Measurements from ENCODE around the gene VAV1.

Gene VAV1

GRCh38 chr19:6772028-6772865 lies at the start of gene VAV1:
VAV1 (plus strand) TSS chr19:6772708; CDS start chr19:6772808, 100 bp downstream.
- peak; percentile 85 for DNase-seq

DNA sequence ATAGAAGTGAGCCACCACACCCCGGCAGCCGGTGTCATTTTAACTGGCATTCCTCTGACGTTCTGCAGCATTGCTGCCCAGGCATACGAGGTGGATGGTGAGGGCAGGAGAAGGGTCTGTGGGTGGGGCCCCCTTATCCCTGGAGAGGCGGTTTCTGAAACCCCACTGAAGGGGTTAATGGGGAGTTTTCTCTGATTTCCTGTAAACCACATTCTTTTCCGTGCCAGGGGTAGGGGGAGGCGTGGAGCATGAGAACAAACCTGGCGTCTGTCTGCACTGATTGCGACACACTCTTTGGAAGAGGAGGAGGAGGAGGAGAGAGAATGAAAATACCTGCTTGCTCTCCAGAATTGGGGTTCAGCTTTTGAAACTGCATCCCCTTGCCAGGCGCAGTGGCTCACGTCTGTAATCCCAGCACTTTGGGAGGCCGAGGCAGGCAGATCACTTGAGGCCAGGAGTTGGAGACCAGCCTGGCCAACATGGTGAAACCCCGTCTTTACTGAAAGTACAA lies 49.3 kb upstream of the VAV1 start:
- DNase-seq = no peak

GRCh38 chr19:6723738-6724137 lies 48.8 kb upstream of the VAV1 start:
- no peak for DNase-seq

DNA sequence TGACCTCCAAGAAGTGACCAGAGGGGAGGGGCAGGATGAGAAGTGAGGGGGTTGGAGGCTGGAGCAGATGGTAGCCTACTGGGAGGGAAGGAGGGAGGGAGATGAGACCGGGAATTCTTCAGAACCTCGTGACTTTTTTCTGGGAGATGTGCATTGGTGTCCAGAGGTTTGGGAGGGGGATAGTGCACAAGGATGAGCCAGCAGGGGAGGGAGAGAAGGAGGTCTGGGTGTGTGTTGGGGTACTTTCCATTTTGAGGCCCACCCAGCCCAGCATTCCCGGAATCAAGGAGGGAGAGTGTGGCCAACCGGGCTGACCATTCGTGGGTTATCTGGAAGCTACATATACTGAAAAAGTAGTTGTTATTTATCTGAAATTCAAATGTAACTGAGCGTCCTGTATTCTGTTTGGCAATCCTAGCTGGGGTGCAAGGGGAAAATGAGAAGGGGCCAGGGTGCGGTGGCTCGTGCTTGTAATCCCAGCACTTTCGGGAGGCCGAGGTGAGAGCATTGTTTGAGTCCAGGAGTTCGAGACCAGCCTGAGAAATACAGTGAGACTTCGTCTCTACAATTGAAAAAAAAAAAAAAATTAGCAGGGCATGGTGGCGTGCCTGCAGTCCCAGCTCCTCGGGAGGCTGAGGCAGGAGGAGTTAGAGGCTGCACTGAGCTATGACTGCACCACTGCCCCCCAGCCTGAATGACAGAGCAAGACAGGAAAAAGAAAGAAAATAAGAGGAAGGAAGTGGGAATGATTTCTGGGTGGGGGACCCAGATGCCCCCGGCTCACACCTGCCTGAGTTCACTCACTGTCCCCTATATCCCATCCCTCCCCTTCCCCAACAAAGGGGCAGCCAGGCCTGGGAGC lies 47.6 kb upstream of the VAV1 start:
- no peak for DNase-seq

GRCh38 chr19:6725513-6726231 lies 46.8 kb upstream of the VAV1 start:
- no peak for DNase-seq

DNA sequence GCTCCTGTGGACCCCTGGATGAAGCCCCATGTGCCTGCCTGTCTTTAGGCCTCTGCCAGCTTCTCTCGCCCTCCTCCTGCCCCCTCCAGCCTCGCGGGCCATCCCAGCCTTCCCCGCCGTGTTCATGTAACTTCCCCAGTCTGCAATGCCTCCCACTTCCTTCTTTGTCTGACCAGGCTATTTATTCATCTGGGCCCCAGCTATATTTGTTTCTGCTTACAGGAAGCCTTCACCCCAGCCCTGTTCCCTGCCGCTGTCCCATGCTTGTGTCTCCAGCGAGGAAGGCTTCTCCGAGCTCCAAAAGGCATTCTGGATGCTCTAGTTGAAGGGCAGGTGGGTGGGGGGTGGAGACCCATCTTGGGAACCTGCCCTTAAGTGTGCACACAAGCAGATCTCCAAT lies 44.2 kb upstream of the VAV1 start:
- no peak for DNase-seq

- DNase-seq = no peak
These were observed 42.8 kb upstream of the VAV1 start for GRCh38 chr19:6729573-6730152.

DNA sequence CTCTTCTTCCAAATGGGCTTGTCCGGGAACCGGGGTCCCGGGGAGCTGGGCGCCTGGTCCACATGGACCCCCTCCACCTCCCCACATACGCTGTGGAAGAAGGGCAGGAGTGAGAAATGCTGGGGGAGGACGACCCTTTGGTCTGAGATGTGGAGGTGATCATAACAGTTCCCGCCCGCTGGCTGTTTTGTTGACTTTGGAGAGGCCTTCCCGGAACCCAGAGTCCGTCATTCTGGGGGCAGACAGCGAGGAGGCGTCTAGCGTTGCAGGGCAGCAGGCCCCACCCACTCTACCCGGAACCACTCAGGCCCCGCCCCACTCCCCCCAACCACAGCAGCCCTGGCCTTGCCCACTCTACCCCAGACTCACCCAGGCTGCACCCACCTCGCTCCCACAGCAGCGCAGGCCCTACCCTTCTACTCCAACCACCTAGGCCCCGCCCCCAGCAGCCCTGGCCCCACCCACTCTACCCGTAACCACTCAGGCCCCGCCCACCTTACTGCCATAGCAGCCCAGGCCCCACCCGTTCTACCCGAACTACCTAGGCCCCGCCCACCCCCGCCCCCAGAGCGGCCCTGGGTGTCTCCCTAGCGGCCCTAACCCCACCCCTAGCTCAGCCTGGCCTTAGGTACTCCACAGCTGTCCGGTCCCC lies 42.2 kb upstream of the VAV1 start:
- DNase-seq = no peak

DNA sequence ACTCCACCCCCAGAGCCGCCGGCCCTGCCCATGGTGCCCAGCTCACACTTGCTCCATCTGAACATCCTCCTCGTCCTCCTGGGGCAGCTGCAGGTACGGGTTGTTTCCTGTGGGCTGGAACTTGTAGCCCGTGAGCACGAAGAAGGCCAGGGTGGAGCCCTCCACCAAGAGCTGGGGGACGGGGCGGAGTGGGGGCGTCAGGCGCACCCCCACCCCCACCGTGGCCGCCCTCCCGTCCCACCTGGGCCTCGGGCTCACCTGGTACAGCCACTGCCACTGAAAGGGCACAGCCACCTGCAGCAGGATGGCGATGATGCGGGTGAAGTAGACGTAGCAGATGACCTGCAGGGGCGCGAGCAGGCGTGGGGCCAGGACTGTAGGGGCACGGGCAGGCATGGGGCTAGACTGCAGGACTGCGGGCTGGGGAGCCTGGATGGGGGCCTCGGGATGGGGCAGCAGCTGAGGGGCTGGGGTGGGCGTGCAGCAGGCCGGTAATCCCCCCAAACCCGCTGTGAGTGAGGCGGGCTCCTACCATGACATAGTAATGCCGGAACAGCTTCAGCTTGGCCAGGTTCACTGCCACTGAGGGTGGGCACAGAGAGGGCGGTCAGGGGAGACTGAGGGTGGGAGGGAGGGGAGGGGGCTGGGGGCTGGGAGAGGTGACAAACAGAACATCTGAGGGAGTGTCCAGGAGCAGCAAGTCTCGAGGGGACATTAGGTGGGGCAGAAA lies 41.4 kb upstream of the VAV1 start:
- DNase-seq = no peak

DNA sequence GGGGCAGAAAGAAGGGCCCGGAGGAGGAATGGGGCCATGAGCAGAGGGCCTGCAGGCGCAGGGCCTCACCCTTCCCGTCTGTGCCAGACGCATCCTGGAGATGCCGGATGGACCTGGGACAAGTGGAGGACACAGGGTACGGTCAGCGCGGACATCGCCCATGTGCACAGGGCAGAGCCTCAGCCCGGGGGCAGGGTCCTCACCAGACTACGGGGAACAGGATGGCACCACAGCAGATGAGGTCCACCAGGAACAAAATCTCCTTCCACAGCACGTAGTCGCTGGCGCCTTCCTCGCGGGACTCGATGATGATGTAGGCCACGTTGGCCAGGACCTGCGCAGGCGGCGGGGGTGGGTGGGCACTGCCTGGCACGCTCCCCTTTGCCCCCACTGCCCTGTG lies 40.7 kb upstream of the VAV1 start:
- no peak for DNase-seq

GRCh38 chr19:6732803-6733337 lies 39.6 kb upstream of the VAV1 start:
- no peak for DNase-seq

DNA sequence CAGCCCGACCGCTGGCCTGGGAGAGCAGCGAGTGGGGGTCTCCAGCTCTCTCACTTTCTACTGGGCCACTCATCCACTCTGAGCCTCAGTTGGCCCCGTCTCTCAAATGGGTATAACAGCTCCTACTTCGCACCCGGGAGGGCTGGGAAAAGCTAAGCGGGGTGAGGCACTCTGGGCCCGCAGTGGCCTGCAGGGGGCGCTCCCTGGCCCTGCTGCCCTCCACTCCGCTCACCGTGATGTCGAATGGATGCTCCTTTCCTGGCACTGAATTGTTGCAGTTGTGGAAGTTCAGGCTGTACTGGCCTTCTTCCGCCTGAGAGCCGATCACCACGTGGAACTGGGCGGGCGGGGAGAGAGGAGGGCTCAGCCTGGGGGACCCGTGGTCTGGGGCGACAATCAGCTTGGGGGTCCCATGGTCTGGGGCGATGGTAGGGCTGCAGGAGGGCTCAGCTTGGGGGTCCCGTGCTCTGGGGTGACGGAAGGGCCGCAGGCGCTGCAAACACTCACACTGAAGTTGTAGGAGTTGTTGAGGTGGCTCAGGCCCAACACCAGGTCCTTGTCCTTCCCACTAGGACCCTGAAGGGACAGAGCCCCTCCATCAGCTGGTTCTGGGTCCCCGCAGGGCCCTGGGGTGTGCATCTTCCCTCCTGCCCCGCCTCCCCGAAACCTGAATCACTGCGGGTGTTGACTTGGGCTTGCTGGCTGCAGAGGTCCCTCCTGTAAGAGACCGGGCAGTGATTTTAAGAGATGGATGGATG lies 39.0 kb upstream of the VAV1 start:
- no peak for DNase-seq

DNA sequence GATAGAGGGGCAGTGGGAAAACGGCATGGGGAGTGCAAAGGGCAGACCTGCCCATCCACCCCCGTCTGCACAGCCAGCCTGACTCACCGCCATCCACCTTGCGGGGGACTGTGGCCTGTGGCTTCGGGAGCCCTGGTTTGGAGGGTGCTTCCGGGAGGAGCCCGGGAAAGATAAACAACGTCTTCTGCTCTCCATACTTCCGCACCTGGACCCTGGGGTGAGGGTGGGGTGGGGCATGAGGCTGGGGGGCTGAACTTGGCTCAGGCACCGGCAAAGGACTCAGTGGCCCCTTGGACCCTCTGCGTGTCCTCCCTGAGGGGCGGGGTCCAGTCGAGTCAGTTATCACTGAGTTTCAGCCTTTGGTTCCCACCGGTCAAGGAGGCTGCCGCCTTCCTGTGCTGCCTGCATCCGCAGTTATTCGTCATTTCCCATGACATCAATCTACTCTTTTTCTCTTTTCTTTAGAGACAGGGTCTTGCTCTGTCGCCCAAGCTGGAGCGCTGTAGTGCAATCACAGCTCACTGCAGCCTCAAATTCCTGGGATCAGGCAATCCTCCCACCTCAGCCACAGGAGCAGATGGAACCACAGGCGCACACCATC lies 38.3 kb upstream of the VAV1 start:
- no peak for DNase-seq

DNA sequence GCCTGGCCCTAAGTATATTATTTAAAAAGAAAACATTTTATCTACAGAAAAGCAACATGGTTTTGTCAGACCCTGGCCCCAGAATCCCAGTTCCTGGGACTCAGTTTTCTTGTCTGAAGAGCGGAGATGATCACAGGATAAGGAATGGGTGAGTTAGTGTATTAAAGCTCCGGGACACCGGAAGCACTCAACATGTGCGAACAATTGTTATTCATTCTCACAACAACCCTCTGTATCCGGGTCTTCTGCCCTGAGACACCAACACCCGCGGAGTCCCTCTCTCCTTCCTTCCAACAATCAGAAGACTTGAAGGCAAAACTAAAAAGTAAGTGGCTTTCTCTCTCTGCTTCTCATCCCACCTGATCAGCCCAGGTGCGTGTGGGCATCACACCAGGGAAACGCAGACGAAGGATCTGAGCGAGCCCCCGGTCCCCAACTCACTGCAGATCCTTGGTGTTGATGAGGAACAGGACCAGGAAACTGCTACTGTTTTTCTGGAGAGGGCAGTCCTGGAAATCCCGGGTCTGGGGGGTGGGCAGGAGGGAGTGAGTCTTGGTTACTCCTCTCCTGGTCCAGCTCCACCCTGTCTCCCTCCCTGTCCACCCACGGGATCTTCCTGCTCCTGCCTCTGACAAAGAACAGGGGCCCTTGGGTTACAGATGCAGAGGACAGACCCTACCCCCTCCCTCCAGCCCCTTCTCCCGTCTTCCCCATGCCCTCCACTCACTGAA lies 37.2 kb upstream of the VAV1 start:
- no peak for DNase-seq

- DNase-seq = peak; percentile 77
These were observed 36.2 kb upstream of the VAV1 start for GRCh38 chr19:6736169-6736916.

DNA sequence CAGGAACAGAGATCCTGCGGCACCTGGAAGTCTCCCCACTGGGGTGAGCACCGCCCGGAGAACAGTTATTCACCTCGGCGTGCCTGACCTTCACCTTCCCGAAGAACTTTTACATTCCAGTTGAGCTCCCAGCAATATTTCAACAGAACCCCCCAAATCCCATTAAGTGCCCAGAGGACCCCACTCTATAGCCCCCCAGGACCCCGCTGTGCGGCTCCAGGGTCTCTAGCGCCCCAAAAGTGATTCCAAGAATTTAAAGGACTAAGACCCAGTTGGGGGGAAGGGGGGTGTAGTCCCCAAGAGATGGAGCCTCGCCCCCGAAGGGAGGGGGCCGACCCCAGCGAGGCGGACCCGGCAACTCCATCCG lies 35.6 kb upstream of the VAV1 start:
- peak; percentile 64 for DNase-seq

GRCh38 chr19:6737284-6737872 lies 35.1 kb upstream of the VAV1 start, which contains the start of gene GPR108:
GPR108 (minus strand) TSS chr19:6737580; CDS start chr19:6737576, 4 bp downstream.
- peak; percentile 100 for DNase-seq

Data from NK-92 treated with Interleukin-12 subunit alpha and Interleukin-12 subunit beta, amount 100 ng/mL, for 24 hours (cell line).